PC-3 (cell line): ENCODE results near the gene TEAD3.

Experiments used
- EZH2 ChIP-seq: fragments of 300-600 bp; sonication (generic); IDR thresholded peaks from one replicate; pipeline ENCODE4 v1.6.1; 2017; ENCODE audit warnings: antibody characterized with exemption, mild to moderate bottlenecking, low read length; ENCODE audit not compliant: unreplicated experiment
- TF ChIP-seq, protein P1 (sequence below): fragments of 300-600 bp; sonication (generic); conservative IDR thresholded peaks from 2 replicates; pipeline ENCODE4 v1.5.1; 2017; ENCODE audit warnings: antibody characterized with exemption, low read depth, mild to moderate bottlenecking, low read length

DNA sequence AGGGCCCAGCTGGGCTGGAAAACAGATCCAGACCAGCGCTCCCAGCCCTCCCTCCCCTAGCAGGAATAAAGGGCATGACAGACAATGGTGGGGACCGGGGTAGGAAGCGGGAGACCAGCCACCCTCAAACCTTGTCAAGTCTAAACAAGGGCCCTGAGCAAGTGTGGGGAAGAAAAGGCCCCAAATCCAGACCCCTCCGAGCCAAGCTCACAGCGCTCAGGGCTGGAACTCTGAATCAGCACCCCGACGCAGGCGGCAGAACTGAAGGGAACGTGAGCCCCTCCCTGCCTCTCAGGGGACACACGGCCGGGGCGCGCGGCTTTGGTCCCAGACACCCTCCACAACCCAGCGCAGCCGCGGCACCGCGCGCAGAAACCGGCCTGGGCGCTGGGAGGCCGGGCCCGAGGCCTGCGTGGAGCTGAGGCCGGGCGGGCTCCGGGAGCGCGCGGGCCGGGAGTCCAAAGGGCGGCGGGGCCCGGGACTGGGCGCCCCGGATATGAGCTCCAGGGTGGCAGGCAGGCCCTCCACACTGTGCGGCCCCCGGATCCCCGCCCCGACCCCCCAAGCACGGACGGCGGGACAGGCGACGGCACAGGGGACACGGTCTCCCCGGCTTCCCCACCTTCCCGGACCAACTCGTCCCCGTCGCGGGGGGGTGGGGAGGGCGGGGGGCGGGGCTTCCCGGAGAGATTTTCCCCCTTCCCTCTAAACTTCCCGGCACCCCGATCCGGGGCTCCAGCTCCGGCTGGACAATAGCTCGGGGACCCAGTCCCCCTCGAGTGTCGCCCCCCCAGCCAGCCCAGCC, 641 bp downstream of the TEAD3 start:
- TF ChIP-seq, protein P1, sequence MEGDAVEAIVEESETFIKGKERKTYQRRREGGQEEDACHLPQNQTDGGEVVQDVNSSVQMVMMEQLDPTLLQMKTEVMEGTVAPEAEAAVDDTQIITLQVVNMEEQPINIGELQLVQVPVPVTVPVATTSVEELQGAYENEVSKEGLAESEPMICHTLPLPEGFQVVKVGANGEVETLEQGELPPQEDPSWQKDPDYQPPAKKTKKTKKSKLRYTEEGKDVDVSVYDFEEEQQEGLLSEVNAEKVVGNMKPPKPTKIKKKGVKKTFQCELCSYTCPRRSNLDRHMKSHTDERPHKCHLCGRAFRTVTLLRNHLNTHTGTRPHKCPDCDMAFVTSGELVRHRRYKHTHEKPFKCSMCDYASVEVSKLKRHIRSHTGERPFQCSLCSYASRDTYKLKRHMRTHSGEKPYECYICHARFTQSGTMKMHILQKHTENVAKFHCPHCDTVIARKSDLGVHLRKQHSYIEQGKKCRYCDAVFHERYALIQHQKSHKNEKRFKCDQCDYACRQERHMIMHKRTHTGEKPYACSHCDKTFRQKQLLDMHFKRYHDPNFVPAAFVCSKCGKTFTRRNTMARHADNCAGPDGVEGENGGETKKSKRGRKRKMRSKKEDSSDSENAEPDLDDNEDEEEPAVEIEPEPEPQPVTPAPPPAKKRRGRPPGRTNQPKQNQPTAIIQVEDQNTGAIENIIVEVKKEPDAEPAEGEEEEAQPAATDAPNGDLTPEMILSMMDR = no peak
- no peak for TF ChIP-seq EZH2
